ENCODE results near the gene WDR36. TPM values are rescaled to one million over a fixed set of nuclear protein-coding genes. Genes with fewer than 3 reads are reported as not detected.

Gene WDR36
- total and polyA plus RNA-seq, 9 of the 15 experiments (the other 6 are each of a cell fraction or from before 2014, with no cell fraction given): 25.7 to 68.0 (median 41.5) TPM

DNA sequence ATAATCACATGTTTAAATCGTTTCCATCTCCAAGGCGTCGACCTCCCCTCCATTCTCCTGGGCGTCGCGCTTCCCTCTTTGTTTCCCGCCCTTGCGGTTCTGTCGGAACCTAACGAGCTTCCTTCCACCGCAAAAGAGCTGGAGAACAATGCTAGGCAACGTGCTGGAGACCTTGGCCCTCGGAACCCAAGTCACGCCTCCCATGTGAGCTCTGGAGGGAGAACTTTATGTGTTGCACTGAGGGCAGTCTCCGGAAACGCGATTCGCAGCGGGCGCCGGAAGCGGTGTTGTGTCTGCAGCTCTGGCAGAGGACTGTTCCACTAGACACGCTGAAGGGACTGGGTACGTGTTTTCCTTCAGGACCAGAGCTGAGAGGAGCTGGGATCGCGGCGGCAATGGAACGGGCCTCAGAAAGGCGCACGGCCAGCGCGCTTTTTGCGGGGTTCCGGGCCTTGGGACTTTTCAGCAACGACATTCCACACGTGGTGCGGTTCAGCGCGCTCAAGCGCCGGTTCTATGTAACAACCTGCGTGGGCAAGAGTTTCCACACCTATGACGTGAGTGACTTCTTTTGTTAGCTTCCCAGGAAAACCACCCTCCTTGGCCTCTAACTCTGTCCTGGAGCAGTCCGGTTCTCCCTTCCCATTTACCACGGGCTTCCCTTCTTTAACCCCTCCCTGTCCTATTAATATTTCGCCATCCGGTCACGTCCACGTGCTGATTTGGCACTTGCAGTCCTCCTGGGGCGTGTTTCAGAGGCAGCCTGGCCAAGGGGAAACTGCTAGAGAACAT is at the start of gene WDR36 (continued):
- TF ChIP-seq KLF13 (tag; IDR thresholded peaks at IDR 0.05; ENCODE audit: borderline replicate concordance, low read depth) (peak; percentile 39; the same call in 1 of the 2 replicates), YBX1 (IDR thresholded peaks at IDR 0.05) (no peak), ZC3H4 (CRISPR knock-in tag; IDR thresholded peaks at IDR 0.05; ENCODE audit: borderline replicate concordance) (no peak), CBX3 (IDR thresholded peaks at IDR 0.05; ENCODE audit: borderline replicate concordance in 1 of 2, low read length in 2 of 2) (peak in 1 of 2 experiments; percentile 99; a peak in 2 of 3 replicates), ETV5 (CRISPR knock-in tag; IDR thresholded peaks at IDR 0.05; ENCODE audit: low read depth) (peak; percentile 80), MXI1 (IDR thresholded peaks at IDR 0.05; ENCODE audit: low read depth, low read length) (peak; percentile 87), ZNF507 (tag; conservative IDR thresholded peaks at IDR 0.05) (no peak), EZH2 (IDR thresholded peaks at IDR 0.05; ENCODE audit: borderline replicate concordance, low read depth, low read length) (no peak), HDGF (IDR thresholded peaks at IDR 0.05) (no peak), MBD2 (IDR thresholded peaks at IDR 0.05; ENCODE audit: borderline replicate concordance, low read depth) (peak; percentile 82), PHF21A (IDR thresholded peaks at IDR 0.05; ENCODE audit: borderline replicate concordance, low read depth) (no peak), TEAD2 (tag; IDR thresholded peaks at IDR 0.05) (0 out of 2 replicates have a peak, but pooled peaks have one; percentile 26), MAFK (IDR thresholded peaks at IDR 0.05; ENCODE audit: low read length) (no peak), ELF4 (CRISPR knock-in tag; IDR thresholded peaks at IDR 0.05) (0 out of 2 replicates have a peak, but pooled peaks have one; percentile 34), HNRNPH1 (optimal IDR thresholded peaks at IDR 0.05; ENCODE audit: low read depth, low read length) (no peak)
- TF ChIP-seq, protein P1, sequence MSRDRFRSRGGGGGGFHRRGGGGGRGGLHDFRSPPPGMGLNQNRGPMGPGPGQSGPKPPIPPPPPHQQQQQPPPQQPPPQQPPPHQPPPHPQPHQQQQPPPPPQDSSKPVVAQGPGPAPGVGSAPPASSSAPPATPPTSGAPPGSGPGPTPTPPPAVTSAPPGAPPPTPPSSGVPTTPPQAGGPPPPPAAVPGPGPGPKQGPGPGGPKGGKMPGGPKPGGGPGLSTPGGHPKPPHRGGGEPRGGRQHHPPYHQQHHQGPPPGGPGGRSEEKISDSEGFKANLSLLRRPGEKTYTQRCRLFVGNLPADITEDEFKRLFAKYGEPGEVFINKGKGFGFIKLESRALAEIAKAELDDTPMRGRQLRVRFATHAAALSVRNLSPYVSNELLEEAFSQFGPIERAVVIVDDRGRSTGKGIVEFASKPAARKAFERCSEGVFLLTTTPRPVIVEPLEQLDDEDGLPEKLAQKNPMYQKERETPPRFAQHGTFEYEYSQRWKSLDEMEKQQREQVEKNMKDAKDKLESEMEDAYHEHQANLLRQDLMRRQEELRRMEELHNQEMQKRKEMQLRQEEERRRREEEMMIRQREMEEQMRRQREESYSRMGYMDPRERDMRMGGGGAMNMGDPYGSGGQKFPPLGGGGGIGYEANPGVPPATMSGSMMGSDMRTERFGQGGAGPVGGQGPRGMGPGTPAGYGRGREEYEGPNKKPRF (IDR thresholded peaks at IDR 0.05; ENCODE audit: low read depth, low read length): no peak
- TF ChIP-seq, protein P2, sequence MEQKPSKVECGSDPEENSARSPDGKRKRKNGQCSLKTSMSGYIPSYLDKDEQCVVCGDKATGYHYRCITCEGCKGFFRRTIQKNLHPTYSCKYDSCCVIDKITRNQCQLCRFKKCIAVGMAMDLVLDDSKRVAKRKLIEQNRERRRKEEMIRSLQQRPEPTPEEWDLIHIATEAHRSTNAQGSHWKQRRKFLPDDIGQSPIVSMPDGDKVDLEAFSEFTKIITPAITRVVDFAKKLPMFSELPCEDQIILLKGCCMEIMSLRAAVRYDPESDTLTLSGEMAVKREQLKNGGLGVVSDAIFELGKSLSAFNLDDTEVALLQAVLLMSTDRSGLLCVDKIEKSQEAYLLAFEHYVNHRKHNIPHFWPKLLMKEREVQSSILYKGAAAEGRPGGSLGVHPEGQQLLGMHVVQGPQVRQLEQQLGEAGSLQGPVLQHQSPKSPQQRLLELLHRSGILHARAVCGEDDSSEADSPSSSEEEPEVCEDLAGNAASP (IDR thresholded peaks at IDR 0.05): no peak
- TF ChIP-seq, protein P3, sequence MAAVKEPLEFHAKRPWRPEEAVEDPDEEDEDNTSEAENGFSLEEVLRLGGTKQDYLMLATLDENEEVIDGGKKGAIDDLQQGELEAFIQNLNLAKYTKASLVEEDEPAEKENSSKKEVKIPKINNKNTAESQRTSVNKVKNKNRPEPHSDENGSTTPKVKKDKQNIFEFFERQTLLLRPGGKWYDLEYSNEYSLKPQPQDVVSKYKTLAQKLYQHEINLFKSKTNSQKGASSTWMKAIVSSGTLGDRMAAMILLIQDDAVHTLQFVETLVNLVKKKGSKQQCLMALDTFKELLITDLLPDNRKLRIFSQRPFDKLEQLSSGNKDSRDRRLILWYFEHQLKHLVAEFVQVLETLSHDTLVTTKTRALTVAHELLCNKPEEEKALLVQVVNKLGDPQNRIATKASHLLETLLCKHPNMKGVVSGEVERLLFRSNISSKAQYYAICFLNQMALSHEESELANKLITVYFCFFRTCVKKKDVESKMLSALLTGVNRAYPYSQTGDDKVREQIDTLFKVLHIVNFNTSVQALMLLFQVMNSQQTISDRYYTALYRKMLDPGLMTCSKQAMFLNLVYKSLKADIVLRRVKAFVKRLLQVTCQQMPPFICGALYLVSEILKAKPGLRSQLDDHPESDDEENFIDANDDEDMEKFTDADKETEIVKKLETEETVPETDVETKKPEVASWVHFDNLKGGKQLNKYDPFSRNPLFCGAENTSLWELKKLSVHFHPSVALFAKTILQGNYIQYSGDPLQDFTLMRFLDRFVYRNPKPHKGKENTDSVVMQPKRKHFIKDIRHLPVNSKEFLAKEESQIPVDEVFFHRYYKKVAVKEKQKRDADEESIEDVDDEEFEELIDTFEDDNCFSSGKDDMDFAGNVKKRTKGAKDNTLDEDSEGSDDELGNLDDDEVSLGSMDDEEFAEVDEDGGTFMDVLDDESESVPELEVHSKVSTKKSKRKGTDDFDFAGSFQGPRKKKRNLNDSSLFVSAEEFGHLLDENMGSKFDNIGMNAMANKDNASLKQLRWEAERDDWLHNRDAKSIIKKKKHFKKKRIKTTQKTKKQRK (IDR thresholded peaks at IDR 0.05; ENCODE audit: borderline replicate concordance, low read depth, low read length): no peak
